Peyer's patch (tissue), 4 donors: Measurements from ENCODE around the gene POLDIP2.

Experiments
- POLR2A ChIP-seq, 2 donors: fragments of 450-650 bp; IDR thresholded peaks; one replicate each; pipeline ENCODE4 v1.5.1; 2017; ENCODE audit warnings: antibody characterized with exemption in 2 of 2, mild to moderate bottlenecking in 2 of 2, moderate library complexity in 2 of 2
- TF ChIP-seq, protein P1 (sequence below), 6 experiments: fragments of 450-650 bp in 4 of 6; fragments of 200-600 bp in 2 of 6; sonication (generic) in 1 of 6; IDR thresholded peaks; one replicate each; pipeline ENCODE4 v1.5.1; 2017 to 2019; ENCODE audit warnings: antibody characterized with exemption in 6 of 6, mild to moderate bottlenecking in 3 of 6, moderate library complexity in 1 of 6

DNA sequence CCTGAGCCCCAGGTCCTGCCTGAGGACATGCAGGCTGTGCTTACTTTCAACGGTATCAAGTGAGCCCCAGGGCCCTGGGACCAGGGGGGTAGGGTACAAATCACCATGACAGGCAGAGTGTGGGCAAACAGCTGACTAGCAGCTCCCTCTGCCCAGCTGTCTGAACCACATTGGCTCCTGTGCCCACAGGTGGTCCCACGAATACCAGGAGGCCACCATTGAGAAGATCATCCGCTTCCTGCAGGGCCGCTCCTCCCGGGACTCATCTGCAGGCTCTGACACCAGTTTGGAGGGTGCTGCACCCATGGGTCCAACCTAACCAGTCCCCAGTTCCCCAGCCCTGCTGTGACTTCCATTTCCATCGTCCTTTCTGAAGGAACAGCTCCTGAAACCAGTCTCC lies 38.6 kb upstream of the POLDIP2 start:
- TF ChIP-seq POLR2A (IDR thresholded peaks at IDR 0.05), result no peak
- TF ChIP-seq, protein P1, sequence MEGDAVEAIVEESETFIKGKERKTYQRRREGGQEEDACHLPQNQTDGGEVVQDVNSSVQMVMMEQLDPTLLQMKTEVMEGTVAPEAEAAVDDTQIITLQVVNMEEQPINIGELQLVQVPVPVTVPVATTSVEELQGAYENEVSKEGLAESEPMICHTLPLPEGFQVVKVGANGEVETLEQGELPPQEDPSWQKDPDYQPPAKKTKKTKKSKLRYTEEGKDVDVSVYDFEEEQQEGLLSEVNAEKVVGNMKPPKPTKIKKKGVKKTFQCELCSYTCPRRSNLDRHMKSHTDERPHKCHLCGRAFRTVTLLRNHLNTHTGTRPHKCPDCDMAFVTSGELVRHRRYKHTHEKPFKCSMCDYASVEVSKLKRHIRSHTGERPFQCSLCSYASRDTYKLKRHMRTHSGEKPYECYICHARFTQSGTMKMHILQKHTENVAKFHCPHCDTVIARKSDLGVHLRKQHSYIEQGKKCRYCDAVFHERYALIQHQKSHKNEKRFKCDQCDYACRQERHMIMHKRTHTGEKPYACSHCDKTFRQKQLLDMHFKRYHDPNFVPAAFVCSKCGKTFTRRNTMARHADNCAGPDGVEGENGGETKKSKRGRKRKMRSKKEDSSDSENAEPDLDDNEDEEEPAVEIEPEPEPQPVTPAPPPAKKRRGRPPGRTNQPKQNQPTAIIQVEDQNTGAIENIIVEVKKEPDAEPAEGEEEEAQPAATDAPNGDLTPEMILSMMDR (IDR thresholded peaks at IDR 0.05), result no peak
